Loucy (cell line): ENCODE data around the gene SURF6.
"Not testable (repeated sequence)": the region's sequence is repeated elsewhere in the genome, so short reads cannot be mapped to it uniquely, and the experiment has no call there.

Experiments used
- H2AFZ ChIP-seq: fragments of 200-600 bp; sonication (generic); 2 replicates; pipeline ENCODE4 v1.6.0; 2016; ENCODE audit warnings: antibody characterized with exemption, mild to moderate bottlenecking, low read length, moderate library complexity
- H3F3A ChIP-seq: fragments of 200-600 bp; 2 replicates; pipeline ENCODE4 v1.6.0; 2016; ENCODE audit warnings: antibody characterized with exemption, low read depth, mild to moderate bottlenecking
- H3K27me3 ChIP-seq: fragments of 200-600 bp; sonication (generic); 2 replicates; pipeline ENCODE4 v1.6.1; 2014; ENCODE audit warnings: low read length, mild to moderate bottlenecking; ENCODE audit not compliant: insufficient read depth, poor library complexity, severe bottlenecking
- H3K36me3 ChIP-seq: fragments of 200-600 bp; sonication (generic); 2 replicates; pipeline ENCODE4 v1.6.1; 2016; ENCODE audit warnings: low read length; ENCODE audit not compliant: insufficient read depth
- H3K4me1 ChIP-seq: fragments of 200-600 bp; sonication (generic); 2 replicates; pipeline ENCODE4 v1.5.1; 2014; ENCODE audit warnings: low read length, mild to moderate bottlenecking; ENCODE audit not compliant: insufficient read depth, poor library complexity, severe bottlenecking
- H3K4me2 ChIP-seq: fragments of 200-600 bp; sonication (generic); 2 replicates; pipeline ENCODE4 v1.6.0; 2014; ENCODE audit warnings: antibody characterized with exemption, low read length, low read depth, mild to moderate bottlenecking; ENCODE audit not compliant: poor library complexity, severe bottlenecking
- H3K4me3 ChIP-seq: fragments of 200-600 bp; sonication (generic); 2 replicates; pipeline ENCODE4 v1.5.1; 2014; ENCODE audit warnings: low read length, mild to moderate bottlenecking, mixed read lengths; ENCODE audit not compliant: poor library complexity, severe bottlenecking
- H3K79me2 ChIP-seq: fragments of 200-600 bp; sonication (generic); 2 replicates; pipeline ENCODE4 v1.6.1; 2014; ENCODE audit warnings: low read length; ENCODE audit not compliant: insufficient read depth
- H3K9ac ChIP-seq: fragments of 200-600 bp; sonication (generic); 2 replicates; pipeline ENCODE4 v1.6.0; 2014; ENCODE audit warnings: mild to moderate bottlenecking, low read depth, low read length, moderate library complexity; ENCODE audit not compliant: poor library complexity, severe bottlenecking
- H3K9me2 ChIP-seq: fragments of 200-600 bp; sonication (generic); replicated peaks from 2 replicates; pipeline ENCODE4 v1.6.1; 2016; ENCODE audit warnings: low read depth, low read length, mixed read lengths
- H3K9me3 ChIP-seq: fragments of 200-600 bp; sonication (generic); 2 replicates; pipeline ENCODE4 v1.6.1; 2014; ENCODE audit warnings: mild to moderate bottlenecking, antibody characterized with exemption, low read length, low read depth; ENCODE audit not compliant: insufficient read depth
- H4K20me1 ChIP-seq: fragments of 200-600 bp; sonication (generic); 2 replicates; pipeline ENCODE4 v1.6.0; 2014; ENCODE audit warnings: antibody characterized with exemption, low read length, mild to moderate bottlenecking; ENCODE audit not compliant: insufficient read depth, poor library complexity, severe bottlenecking
- CTCF ChIP-seq: fragments of 200-600 bp; sonication (generic); conservative IDR thresholded peaks from 2 replicates; pipeline ENCODE4 v1.5.1; 2014; ENCODE audit warnings: mild to moderate bottlenecking, antibody characterized with exemption, low read length
- EZH2phosphoT487 ChIP-seq: fragments of 200-600 bp; IDR thresholded peaks from 2 replicates; pipeline ENCODE4 v1.6.1; 2018; ENCODE audit warnings: antibody characterized with exemption, mild to moderate bottlenecking, moderate library complexity, borderline replicate concordance

SURF6 gene

GRCh38 chr9:133285252-133285775 lies 50.7 kb downstream of the SURF6 start:
- Histone ChIP-seq H3K36me3 (no peaks in the 10 kb centered on the region), H3K4me3 (no peak overlapping the region)

GRCh38 chr9:133284362-133284761 lies 51.6 kb downstream of the SURF6 start:
- Histone ChIP-seq H3K27me3 (no peaks in the 10 kb centered on the region), H2AFZ (no peak overlapping the region), H4K20me1 (no peaks in the 10 kb centered on the region), H3K9me2 (no peaks in the 10 kb centered on the region), H3K4me2 (no peak overlapping the region), H3K9ac (no peak overlapping the region), H3K4me1 (no peaks in the 10 kb centered on the region), H3K79me2 (no peaks in the 10 kb centered on the region), H3K36me3 (no peaks in the 10 kb centered on the region), H3K9me3 (peaks cover 5% of the 10 kb centered on the region; the same call in 1 of the 2 replicates), H3K4me3 (no peak overlapping the region), H3F3A (no peaks in the 10 kb centered on the region)
- TF ChIP-seq CTCF (no peak), EZH2phosphoT487 (no peak)

More at GRCh38 chr9:133285252-133285775, 50.7 kb downstream of the SURF6 start:
- Histone ChIP-seq H3F3A (no peaks in the 10 kb centered on the region), H3K4me1 (no peaks in the 10 kb centered on the region), H3K9me2 (no peaks in the 10 kb centered on the region), H3K9me3 (peaks cover 5% of the 10 kb centered on the region; the same call in 1 of the 2 replicates), H2AFZ (no peak overlapping the region), H3K27me3 (peaks cover under 1% of the 10 kb centered on the region), H4K20me1 (no peaks in the 10 kb centered on the region), H3K79me2 (no peaks in the 10 kb centered on the region), H3K4me2 (no peak overlapping the region), H3K9ac (no peak overlapping the region)
- TF ChIP-seq CTCF (no peak), EZH2phosphoT487 (no peak)

- H3K4me3 ChIP-seq, H3K27me3 ChIP-seq, H3K4me1 ChIP-seq, H3K36me3 ChIP-seq, H2AFZ ChIP-seq, H3K79me2 ChIP-seq, H3K9ac ChIP-seq, H3K4me2 ChIP-seq, H3K9me2 ChIP-seq, H3K9me3 ChIP-seq, H4K20me1 ChIP-seq, H3F3A ChIP-seq: not testable (repeated sequence)
Observed at GRCh38 chr9:133283255-133284032, 52.5 kb downstream of the SURF6 start.
